ENCODE data around the gene PARVA.

GRCh38 chr11:12535321-12535720 lies 157.9 kb downstream of the PARVA start:
- TF ChIP-seq, protein P1, sequence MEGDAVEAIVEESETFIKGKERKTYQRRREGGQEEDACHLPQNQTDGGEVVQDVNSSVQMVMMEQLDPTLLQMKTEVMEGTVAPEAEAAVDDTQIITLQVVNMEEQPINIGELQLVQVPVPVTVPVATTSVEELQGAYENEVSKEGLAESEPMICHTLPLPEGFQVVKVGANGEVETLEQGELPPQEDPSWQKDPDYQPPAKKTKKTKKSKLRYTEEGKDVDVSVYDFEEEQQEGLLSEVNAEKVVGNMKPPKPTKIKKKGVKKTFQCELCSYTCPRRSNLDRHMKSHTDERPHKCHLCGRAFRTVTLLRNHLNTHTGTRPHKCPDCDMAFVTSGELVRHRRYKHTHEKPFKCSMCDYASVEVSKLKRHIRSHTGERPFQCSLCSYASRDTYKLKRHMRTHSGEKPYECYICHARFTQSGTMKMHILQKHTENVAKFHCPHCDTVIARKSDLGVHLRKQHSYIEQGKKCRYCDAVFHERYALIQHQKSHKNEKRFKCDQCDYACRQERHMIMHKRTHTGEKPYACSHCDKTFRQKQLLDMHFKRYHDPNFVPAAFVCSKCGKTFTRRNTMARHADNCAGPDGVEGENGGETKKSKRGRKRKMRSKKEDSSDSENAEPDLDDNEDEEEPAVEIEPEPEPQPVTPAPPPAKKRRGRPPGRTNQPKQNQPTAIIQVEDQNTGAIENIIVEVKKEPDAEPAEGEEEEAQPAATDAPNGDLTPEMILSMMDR (IDR thresholded peaks at IDR 0.05; ENCODE audit: poor library complexity) = no peak
- TF ChIP-seq EZH2 (IDR thresholded peaks at IDR 0.05; ENCODE audit: borderline replicate concordance) = no peak
- no peak for TF ChIP-seq EZH2phosphoT487 (IDR thresholded peaks at IDR 0.05; ENCODE audit: low read depth, severe bottlenecking, unreplicated experiment)
